GM23338 (cell line): ENCODE measurements around the gene KRT1. TPM values are rescaled to one million over a fixed set of nuclear protein-coding genes. Genes with fewer than 3 reads are reported as not detected.

ENCODE experiments used
- ATAC-seq: fragments of 200-7000 bp; cut with Tn5 transposase; 3 replicates; pipeline ENCODE4 v1.9.1; 2020
- DNase-seq: peaks from one replicate; pipeline ENCODE4 v3.0.0-alpha.2; 2015; ENCODE audit warnings: low spot score
- H2AFZ ChIP-seq: fragments of 200-600 bp; sonication (generic); 2 replicates; pipeline ENCODE4 v1.8.0; 2016; ENCODE audit warnings: antibody characterized with exemption, mild to moderate bottlenecking, moderate library complexity
- H3F3A ChIP-seq: fragments of 200-600 bp; sonication (generic); replicated peaks from 2 replicates; pipeline ENCODE4 v1.8.0; 2017; ENCODE audit warnings: antibody characterized with exemption, mixed run types, low read depth
- H3K27ac ChIP-seq: fragments of 200-600 bp; sonication (generic); 2 replicates; pipeline ENCODE4 v1.6.1; 2016; ENCODE audit warnings: low read depth
- H3K27me3 ChIP-seq: fragments of 200-600 bp; sonication (generic); 2 replicates; pipeline ENCODE4 v1.8.0; 2016; ENCODE audit warnings: mild to moderate bottlenecking, mixed run types, moderate library complexity; ENCODE audit not compliant: insufficient read depth
- H3K36me3 ChIP-seq: fragments of 200-600 bp; sonication (generic); 2 replicates; pipeline ENCODE4 v1.8.0; 2016; ENCODE audit warnings: mild to moderate bottlenecking; ENCODE audit not compliant: insufficient read depth
- H3K4me1 ChIP-seq: fragments of 200-600 bp; sonication (generic); 2 replicates; pipeline ENCODE4 v1.8.0; 2016; ENCODE audit warnings: mild to moderate bottlenecking, moderate library complexity; ENCODE audit not compliant: insufficient read depth
- H3K4me2 ChIP-seq: fragments of 200-600 bp; sonication (generic); 2 replicates; pipeline ENCODE4 v1.7.1; 2017; ENCODE audit warnings: mixed run types
- H3K4me3 ChIP-seq: fragments of 200-600 bp; sonication (generic); 2 replicates; pipeline ENCODE4 v1.6.1; 2016; ENCODE audit warnings: mixed run types
- H3K79me2 ChIP-seq: fragments of 200-600 bp; sonication (generic); replicated peaks from 2 replicates; pipeline ENCODE4 v1.8.0; 2017; ENCODE audit warnings: mild to moderate bottlenecking; ENCODE audit not compliant: insufficient read depth
- H3K9me2 ChIP-seq: fragments of 200-600 bp; sonication (generic); 2 replicates; pipeline ENCODE4 v1.8.0; 2017; ENCODE audit not compliant: insufficient read depth
- H4K20me1 ChIP-seq: fragments of 200-600 bp; sonication (generic); replicated peaks from 2 replicates; pipeline ENCODE4 v1.8.0; 2017; ENCODE audit warnings: mild to moderate bottlenecking; ENCODE audit not compliant: insufficient read depth
- H3K27ac Mint-ChIP-seq: 2 replicates; pipeline ENCODE4 v1.8.0; 2020; ENCODE audit warnings: inconsistent platforms, mild to moderate bottlenecking, moderate library complexity, mixed read lengths
- H3K27me3 Mint-ChIP-seq: 3 replicates; pipeline ENCODE4 v1.8.0; 2022; ENCODE audit warnings: low read depth, mild to moderate bottlenecking, moderate library complexity, mixed read lengths, inconsistent platforms; ENCODE audit not compliant: insufficient read depth, poor library complexity
- H3K36me3 Mint-ChIP-seq: 3 replicates; pipeline ENCODE4 v1.8.0; 2021; ENCODE audit warnings: low read depth, mild to moderate bottlenecking, inconsistent platforms, moderate library complexity, mixed read lengths
- H3K4me1 Mint-ChIP-seq: 3 replicates; pipeline ENCODE4 v1.8.0; 2020; ENCODE audit warnings: mild to moderate bottlenecking, inconsistent platforms, mixed read lengths
- H3K4me3 Mint-ChIP-seq: 3 replicates; pipeline ENCODE4 v1.8.0; 2021; ENCODE audit warnings: moderate library complexity, mild to moderate bottlenecking, inconsistent platforms, mixed read lengths
- H3K9me3 Mint-ChIP-seq: 3 replicates; pipeline ENCODE4 v1.8.0; 2020; ENCODE audit warnings: moderate library complexity, mild to moderate bottlenecking, inconsistent platforms, mixed read lengths
- CREB1 ChIP-seq: fragments of 250-450 bp; sonication (Bioruptor Pico); IDR thresholded peaks from 2 replicates; pipeline ENCODE4 v1.5.0; 2020; ENCODE audit warnings: low read depth, mild to moderate bottlenecking, moderate library complexity
- ETS1 ChIP-seq: IDR thresholded peaks from 2 replicates; pipeline ENCODE4 v1.6.1; 2016; ENCODE audit warnings: antibody characterized with exemption
- EZH2phosphoT487 ChIP-seq: fragments of 200-600 bp; sonication (generic); IDR thresholded peaks from one replicate; pipeline ENCODE4 v1.8.1; 2018; ENCODE audit warnings: antibody characterized with exemption; ENCODE audit not compliant: unreplicated experiment
- JUNB ChIP-seq: IDR thresholded peaks from one replicate; pipeline ENCODE4 v1.6.1; 2016; ENCODE audit warnings: antibody characterized with exemption; ENCODE audit not compliant: unreplicated experiment
- NANOG ChIP-seq: IDR thresholded peaks from 2 replicates; pipeline ENCODE4 v1.6.1; 2016; ENCODE audit warnings: antibody characterized with exemption, borderline replicate concordance
- POLR2AphosphoS5 ChIP-seq: IDR thresholded peaks from 2 replicates; pipeline ENCODE4 v1.6.1; 2016; ENCODE audit warnings: antibody characterized with exemption, low read depth
- REST ChIP-seq: IDR thresholded peaks from one replicate; pipeline ENCODE4 v1.6.1; 2018; ENCODE audit warnings: antibody characterized with exemption; ENCODE audit not compliant: unreplicated experiment
- STAT1 ChIP-seq: IDR thresholded peaks from one replicate; pipeline ENCODE4 v1.6.1; 2016; ENCODE audit warnings: antibody characterized with exemption; ENCODE audit not compliant: unreplicated experiment
- ZNF114 ChIP-seq: fragments of 250-450 bp; sonication (Bioruptor Pico); IDR thresholded peaks from 2 replicates; pipeline ENCODE4 v1.5.0; 2020; ENCODE audit warnings: mild to moderate bottlenecking, moderate library complexity
- ZNF331 ChIP-seq: fragments of 250-450 bp; sonication (Bioruptor Pico); IDR thresholded peaks from 2 replicates; pipeline ENCODE4 v1.5.0; 2020; ENCODE audit warnings: low read depth, mild to moderate bottlenecking, moderate library complexity
- polyA plus RNA-seq: library from polyadenylated mRNA; unstranded; fragments of >200 nt; fragmentation: Nextera tagmentation; extraction: Ambion mirVana; gene quantifications from 2 replicates; pipeline ENCODE4 v1.2.1, GENCODE V29; 2016
- total RNA-seq: library from RNA; depleted of rRNA; stranded (reverse); fragments of >200 nt; shearing (Covaris generic); gene quantifications from 2 replicates; pipeline ENCODE4 v1.2.3, GENCODE V29; 2014

KRT1 gene
- total and polyA plus RNA-seq, 2 experiments from 2014 or later = not detected

GRCh38 chr12:52659395-52659794 is 20.8 kb downstream of the KRT1 start:
- no peaks in the 10 kb centered on the region for H3K9me3 Mint-ChIP-seq
- ATAC-seq (peak; percentile 65), DNase-seq (peak; percentile 18)
- no peaks in the 10 kb centered on the region for H3F3A ChIP-seq
- H2AFZ ChIP-seq = no peak overlapping the region
- no peaks in the 10 kb centered on the region for H3K9me2 ChIP-seq
- H3K4me3 ChIP-seq = no peak overlapping the region
- no peaks in the 10 kb centered on the region for H3K27me3 ChIP-seq
- no peak overlapping the region for H3K4me2 ChIP-seq
- no peaks in the 10 kb centered on the region for H4K20me1 ChIP-seq
- no peaks in the 10 kb centered on the region; the same call in 2 of the 3 replicates for H3K4me1 Mint-ChIP-seq
- no peaks in the 10 kb centered on the region for H3K4me1 ChIP-seq
- no peak overlapping the region for H3K27ac ChIP-seq
- no peak overlapping the region for H3K4me3 Mint-ChIP-seq
- TF ChIP-seq CREB1 = no peak
- no peak for TF ChIP-seq REST
- TF ChIP-seq JUNB = no peak
- TF ChIP-seq STAT1 = no peak
- peaks cover 2% of the 10 kb centered on the region for H3K27me3 Mint-ChIP-seq
- H3K79me2 ChIP-seq = no peaks in the 10 kb centered on the region
- H3K36me3 ChIP-seq = no peaks in the 10 kb centered on the region
- no peaks in the 10 kb centered on the region for H3K36me3 Mint-ChIP-seq
- H3K27ac Mint-ChIP-seq = no peak overlapping the region

GRCh38 chr12:52658196-52658595 is 22.0 kb downstream of the KRT1 start:
- Histone ChIP-seq H2AFZ (peak overlapping the region; percentile 38; the same call in 1 of the 2 replicates), H3K4me3 (no peak overlapping the region), H3K79me2 (no peaks in the 10 kb centered on the region), H3K4me2 (no peak overlapping the region), H3K27me3 (no peaks in the 10 kb centered on the region), H3F3A (no peaks in the 10 kb centered on the region), H4K20me1 (no peaks in the 10 kb centered on the region), H3K36me3 (no peaks in the 10 kb centered on the region), H3K4me1 (no peaks in the 10 kb centered on the region), H3K27ac (no peak overlapping the region), H3K9me2 (no peaks in the 10 kb centered on the region)
- no peak for ATAC-seq
- Mint-ChIP-seq H3K4me3 (no peak overlapping the region), H3K27me3 (peaks cover 2% of the 10 kb centered on the region), H3K4me1 (no peaks in the 10 kb centered on the region; the same call in 2 of the 3 replicates), H3K9me3 (no peaks in the 10 kb centered on the region), H3K36me3 (no peaks in the 10 kb centered on the region), H3K27ac (no peak overlapping the region)
- DNase-seq = no peak
- no peak for TF ChIP-seq ETS1
- no peak for TF ChIP-seq POLR2AphosphoS5
- TF ChIP-seq EZH2phosphoT487 = no peak
- no peak for TF ChIP-seq REST
- no peak for TF ChIP-seq ZNF114 (CRISPR knock-in tag)
- no peak for TF ChIP-seq ZNF331
- no peak for TF ChIP-seq JUNB
- no peak for TF ChIP-seq STAT1
- no peak for TF ChIP-seq CREB1
- no peak for TF ChIP-seq NANOG
